DLD1 (cell line): ENCODE results near the gene HECTD1.
"Not testable (repeated sequence)": the region's sequence is repeated elsewhere in the genome, so short reads cannot be mapped to it uniquely, and the experiment has no call there.

Source experiments
- in situ Hi-C: cut with HindIII; loops from 2 replicates; pipeline ENCODE4 v1.10.0; 2017; ENCODE audit warnings: low sequenced_read_pairs

Gene HECTD1

GRCh38 chr14:31196839-31197492 is 10.6 kb downstream of the HECTD1 start:
- in situ Hi-C loops = no loop called here

- in situ Hi-C loops = no loop called here
Observed at GRCh38 chr14:31194661-31195060, 12.9 kb downstream of the HECTD1 start.

- in situ Hi-C loops = no loop called here
Observed at GRCh38 chr14:31194095-31194494, 13.5 kb downstream of the HECTD1 start.

- in situ Hi-C loops = not testable (repeated sequence)
Observed at GRCh38 chr14:31192544-31192943, 15.0 kb downstream of the HECTD1 start.

GRCh38 chr14:31190717-31191263 is 16.8 kb downstream of the HECTD1 start:
- in situ Hi-C loops = no loop called here

- in situ Hi-C loops = no loop called here
Observed at GRCh38 chr14:31190219-31190603, 17.4 kb downstream of the HECTD1 start.

- in situ Hi-C loops = no loop called here
Observed at GRCh38 chr14:31189346-31190218, 18.0 kb downstream of the HECTD1 start.

GRCh38 chr14:31188744-31189143 is 18.8 kb downstream of the HECTD1 start:
- in situ Hi-C loops = no loop called here

GRCh38 chr14:31182016-31182415 is 25.6 kb downstream of the HECTD1 start:
- in situ Hi-C loops = not testable (repeated sequence)

- in situ Hi-C loops = no loop called here
Observed at GRCh38 chr14:31181271-31181670, 26.3 kb downstream of the HECTD1 start.

GRCh38 chr14:31180299-31181051 is 27.1 kb downstream of the HECTD1 start:
- in situ Hi-C loops = no loop called here

GRCh38 chr14:31174433-31174832 is 33.2 kb downstream of the HECTD1 start:
- in situ Hi-C loops = no loop called here

- in situ Hi-C loops = no loop called here
Observed at GRCh38 chr14:31173120-31173837, 34.3 kb downstream of the HECTD1 start.

GRCh38 chr14:31172084-31172483 is 35.5 kb downstream of the HECTD1 start:
- in situ Hi-C loops = no loop called here

- in situ Hi-C loops = no loop called here
Observed at GRCh38 chr14:31170411-31170810, 37.2 kb downstream of the HECTD1 start.

- in situ Hi-C loops = no loop called here
Observed at GRCh38 chr14:31169877-31170276, 37.7 kb downstream of the HECTD1 start.

- in situ Hi-C loops = no loop called here
Observed at GRCh38 chr14:31167032-31167431, 40.6 kb downstream of the HECTD1 start.

GRCh38 chr14:31166271-31166561 is 41.4 kb downstream of the HECTD1 start:
- in situ Hi-C loops = no loop called here

GRCh38 chr14:31164115-31164514 is 43.5 kb downstream of the HECTD1 start:
- in situ Hi-C loops = no loop called here

- in situ Hi-C loops = no loop called here
Observed at GRCh38 chr14:31162910-31163649, 44.5 kb downstream of the HECTD1 start.
